ENCODE results near the gene PDIA6.

PDIA6 gene

DNA sequence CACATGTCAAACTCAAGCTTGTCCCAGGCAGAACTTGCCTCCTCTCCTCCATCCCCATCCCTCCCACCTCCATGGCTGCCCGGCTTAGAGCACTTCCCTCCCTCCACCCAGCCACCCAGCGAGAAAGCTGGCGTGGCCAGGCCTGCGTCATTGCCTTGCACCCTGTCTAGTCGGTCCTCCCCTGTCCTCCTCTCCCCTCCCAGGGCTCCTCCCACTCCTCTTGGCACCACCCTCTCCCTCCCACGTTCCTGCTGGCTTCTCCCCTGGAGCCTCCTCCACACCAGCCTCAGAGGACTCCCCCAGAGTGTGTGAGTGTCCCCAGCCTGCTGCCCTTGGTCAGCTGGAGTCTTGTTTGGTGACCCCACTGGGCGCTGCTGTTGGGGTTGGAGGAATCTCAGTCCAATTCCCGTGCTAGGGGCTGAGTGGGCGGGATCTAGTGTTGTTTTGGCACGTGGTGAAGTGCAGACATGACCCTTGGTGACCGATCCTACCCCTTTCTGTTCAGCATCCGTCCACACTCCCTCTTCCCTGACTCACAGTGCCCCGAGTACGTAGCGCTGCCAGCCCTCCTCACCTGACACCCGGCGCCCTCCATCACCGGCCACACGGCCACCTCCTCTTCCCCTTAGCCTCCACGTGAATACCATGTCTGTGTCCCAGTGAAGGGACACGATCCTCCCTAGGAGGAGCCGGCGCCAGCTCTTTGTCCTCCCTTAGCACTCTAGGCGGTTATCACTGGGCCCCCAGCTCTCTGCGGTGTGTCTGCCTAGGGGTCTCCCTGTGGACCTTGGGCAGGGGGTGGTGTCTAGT lies 49.7 kb downstream of the PDIA6 start:
- DNase-seq, result no peak

DNA sequence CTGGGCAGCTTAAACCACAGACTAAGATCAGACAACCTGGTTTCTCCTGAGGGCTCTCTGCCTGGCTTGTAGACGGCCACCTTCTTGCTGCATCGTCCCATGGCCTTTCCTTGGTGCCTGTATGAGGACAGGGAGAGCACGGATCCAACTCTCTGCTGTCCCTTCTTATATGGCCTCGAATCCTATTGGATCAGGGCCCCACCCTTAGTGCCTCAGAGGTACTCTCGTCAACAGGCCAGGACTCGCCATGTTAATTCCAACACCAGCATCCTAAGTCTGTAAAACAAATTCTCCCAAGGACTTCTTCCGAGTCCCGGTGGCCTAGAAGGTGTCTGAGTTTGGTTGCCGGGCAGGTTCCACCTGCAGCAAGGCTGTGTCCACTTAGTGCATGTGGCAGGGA lies 51.0 kb downstream of the PDIA6 start:
- DNase-seq, result no peak

DNA sequence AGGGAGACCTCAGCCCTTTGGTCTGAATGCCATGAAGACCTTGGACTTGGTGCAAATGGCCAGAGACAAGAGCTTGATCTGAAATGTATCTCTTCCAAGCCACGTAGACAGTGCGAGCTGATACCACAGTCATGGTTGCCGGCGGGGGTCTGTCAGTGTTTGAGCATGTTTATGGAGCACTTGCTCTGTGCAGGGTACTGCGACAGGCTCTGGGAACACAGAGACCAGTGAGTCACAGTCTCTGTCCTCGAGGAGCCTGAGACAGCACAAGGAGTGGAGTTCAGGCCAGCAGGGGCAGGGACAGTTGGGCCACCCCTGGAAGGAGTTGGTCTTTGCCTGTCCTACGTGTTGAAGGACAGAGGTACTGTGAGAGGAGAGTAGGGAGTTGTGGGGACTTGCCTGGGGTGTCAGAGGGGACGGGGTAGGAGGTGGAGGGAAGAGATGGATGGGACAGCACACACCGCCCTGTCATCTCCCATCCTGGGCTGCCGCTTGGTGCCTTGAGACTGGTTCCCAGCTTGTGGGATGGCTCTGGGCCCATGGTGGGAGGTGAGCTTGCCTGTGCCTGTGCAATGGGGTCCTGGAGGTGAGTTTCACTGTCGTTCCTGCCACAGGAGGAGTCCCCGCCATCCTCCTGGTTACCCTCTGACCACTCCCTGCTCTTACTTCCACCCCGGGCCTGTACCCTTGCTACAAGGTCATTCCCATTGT lies 51.6 kb downstream of the PDIA6 start:
- no peak for DNase-seq

DNA sequence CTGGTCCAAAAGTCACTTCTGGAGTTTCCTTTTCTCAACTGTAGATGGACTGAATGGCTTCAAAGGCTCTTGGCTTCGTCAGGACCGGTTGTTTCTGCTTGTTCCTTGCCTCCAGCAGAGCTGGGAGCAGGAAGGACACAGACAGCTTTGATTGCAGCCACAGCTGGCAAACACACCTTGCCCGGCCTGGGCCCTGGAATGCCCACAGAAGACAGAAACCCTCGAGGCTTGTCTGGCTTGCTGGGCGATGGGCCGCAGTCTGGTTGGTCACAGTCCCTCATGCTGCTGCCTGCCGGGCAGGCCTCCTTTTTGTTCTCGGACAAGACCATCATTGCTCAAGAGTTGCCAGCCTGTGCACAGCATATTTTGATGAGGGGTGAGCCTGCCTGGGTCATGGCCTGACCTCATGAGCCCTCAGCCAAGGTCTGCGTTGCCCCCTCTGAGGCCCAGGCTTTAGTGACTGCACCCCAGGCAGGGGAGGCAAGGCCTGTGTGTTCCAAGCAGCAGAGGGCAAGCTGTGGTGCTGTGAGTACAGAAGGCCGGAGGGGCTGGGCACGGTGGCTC lies 53.4 kb downstream of the PDIA6 start:
- no peak for DNase-seq

DNA sequence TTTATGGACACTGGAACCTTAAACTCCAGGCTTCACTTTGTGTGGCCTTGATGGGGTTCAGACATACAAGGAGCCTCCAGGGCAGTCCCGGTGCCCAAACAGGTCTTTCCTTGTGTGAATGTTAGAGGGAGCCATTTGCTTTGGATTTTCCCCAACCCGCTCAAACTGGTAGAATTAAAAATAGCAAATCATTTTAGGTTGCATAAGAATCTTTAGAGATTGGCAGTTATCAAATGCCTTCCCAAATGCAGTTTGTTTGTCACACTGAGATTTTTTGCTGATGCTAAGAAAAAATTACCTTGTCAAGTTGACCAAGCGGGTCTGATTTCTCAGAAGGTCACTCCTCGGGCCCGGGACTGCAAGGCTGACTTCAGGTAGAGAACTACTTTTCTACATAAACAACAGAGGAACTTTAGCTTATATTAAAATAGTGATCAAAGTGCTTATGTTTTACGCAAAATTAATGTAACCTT lies 54.7 kb downstream of the PDIA6 start:
- DNase-seq, result no peak

DNA sequence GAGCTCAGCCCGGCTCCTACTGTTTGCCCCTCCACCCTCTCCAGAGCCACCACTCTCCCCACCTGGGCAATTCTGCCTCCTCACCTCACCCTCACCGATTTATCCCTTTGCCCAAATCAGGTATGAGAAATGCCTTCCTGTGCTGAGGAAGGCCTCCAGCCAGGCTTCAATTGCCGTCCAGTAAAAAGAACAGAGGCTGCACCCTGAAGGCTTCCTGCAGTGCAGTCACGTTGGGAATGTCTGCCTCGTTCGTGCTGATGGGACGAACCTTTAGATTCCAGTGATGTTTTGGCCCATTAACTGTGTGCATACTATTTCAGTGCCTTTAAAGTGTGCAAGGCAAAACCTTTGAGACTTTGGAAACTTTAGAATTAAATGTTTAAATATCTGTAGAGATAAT lies 57.0 kb downstream of the PDIA6 start:
- DNase-seq, result no peak

DNA sequence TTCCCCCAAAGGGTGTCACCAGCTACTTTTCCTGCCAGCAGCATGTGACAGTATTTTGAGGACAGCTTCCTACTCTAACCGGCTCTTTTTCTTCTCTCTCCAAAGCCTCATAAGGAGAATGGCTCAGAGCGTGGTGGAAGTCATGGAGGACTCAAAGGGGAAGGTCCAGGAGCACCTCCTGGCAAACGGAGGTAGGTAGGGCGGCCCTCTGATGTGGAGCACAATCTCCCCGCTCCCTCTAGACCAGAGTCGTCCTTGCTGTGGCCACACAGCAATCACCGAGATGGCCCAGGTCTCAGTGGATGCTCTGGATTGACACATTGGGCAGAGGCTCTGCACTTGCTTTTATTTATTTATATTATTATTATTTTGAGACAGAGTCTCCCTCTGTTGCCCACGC lies 58.7 kb downstream of the PDIA6 start:
- DNase-seq, result no peak

DNA sequence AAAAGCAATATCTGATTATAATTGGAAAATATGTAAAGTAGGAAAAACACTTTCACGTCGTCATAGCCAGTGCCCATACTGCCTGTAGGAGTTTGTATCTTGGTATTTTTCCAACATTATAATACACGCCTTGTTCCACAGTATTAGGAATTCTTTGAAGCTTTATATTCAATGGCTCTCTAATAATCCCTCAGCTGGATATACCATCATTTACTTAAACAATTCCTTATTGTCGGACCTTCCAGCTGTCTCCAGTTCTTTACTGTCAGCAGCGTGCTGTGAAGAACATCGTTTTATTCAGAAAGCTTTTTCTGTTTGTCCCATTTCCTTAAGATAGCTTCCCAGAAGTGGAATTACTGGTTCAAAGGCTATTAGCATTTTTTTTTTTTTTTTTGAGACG lies 59.4 kb downstream of the PDIA6 start:
- no peak for DNase-seq

DNA sequence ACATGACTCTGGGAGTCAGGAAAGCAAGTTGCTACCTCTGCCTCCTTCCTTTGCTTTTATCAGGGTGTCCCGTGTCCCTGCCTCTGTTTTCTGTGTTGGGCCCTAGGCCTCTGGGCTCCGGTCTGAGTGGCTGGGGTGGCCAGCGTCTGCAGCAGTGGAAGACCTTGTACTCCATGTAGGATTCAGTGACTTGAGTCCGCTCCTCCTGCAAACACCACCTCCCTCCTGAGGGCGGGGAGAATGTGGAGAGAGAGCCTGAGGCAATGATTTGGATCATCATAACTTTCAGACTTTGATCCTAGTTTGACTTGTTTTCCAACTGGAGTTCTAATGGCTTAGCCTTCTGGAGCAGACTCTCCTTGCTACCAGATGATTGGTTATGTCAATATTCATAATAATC lies 60.3 kb downstream of the PDIA6 start:
- no peak for DNase-seq

DNA sequence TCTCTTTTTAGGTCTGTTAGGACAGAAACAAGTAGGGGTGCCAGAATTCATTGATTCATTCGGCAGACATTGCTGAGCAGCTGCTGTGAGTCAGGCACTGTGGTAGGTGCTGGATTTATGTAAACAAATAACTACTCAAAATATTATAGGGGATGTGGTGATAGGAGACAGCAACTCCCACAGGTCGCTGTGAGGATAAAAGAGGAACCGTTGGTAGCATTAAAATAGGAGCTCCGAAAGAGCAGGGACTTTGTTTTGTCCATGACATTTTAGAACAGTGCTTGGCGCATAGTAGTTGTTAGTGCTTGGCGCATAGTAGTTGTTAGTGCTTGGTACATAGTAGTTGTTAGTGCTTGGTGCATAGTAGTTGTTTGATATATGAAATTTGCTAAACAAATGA lies 62.0 kb downstream of the PDIA6 start:
- no peak for DNase-seq

DNA sequence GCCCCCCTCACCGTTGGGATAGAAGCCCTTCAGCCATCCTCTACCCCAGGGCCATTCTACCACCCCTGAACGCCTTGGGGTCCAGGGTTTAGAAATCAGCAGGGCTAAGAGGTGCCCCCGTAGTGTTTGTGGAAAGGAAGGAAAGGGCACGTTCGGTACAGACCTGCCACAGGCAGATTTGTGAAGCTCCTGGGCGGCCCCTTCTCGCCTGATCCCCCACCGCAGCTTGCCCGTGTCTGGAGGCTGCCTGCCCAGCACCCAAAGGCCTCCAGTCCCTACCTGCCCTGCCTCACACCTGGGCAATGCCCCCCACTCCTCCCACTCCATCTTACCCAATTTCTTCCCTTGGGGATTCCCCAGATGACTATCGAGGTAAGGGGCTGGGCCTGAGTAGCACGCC lies 69.9 kb downstream of the PDIA6 start:
- no peak for DNase-seq

DNA sequence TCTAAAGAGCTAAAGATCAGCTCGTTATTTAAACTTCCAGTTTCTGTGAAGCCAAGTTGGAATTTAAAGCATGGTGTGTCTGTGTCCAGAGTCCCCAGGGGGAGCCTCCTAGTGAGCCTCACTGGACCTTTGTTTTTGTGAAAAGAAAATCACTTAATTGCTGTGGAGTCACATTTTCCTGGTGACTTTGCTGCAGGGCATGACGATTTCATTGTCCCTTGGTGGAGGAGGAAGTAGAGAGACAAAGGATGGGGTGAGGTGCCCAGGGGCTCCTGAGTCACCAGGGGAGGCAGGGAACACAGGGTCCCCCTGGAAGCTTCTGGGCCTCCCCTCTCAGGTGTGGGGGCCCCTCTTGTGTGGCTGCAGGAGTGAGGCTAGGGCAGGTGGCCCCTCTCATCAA lies 71.4 kb downstream of the PDIA6 start:
- no peak for DNase-seq

DNA sequence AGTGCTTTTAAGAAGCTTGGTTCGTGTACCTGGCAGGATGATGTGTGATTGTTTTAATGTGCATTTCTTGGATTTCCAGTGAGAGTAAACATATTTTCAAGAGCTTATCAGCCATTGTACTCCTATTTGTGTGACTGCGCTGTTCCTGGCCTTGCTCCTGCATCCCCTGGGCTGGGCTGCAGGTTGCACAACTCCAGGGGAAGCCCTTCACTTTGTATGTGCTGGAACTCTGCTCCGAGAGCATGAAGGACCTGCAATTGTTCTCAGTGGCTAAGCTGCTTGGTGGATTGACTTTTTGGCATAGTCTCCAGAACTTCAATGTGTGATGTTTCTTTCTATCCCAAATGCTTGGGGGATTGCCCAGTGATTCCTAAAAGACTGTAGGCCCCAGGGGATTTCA lies 72.4 kb downstream of the PDIA6 start:
- DNase-seq, result no peak

DNA sequence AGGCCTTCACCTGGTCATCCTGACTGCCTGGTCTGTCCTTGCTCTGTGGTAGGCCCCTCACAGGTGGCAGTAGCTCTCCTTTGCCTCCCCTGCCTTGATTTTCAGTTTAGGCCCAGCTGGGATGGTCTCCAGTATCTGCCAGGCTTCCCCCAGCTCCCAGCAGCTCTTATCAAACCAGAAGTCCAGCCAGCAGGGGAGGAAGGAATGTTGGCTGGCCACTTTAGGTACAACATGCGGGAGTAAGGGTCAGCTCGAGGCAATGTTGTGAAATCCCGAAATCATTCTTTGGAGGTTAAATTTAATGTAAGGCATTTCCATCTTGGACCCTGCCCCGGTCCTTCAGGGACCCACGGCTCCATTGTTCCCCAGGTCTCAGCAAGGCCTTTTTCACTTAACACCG lies 74.4 kb downstream of the PDIA6 start:
- no peak for DNase-seq

DNA sequence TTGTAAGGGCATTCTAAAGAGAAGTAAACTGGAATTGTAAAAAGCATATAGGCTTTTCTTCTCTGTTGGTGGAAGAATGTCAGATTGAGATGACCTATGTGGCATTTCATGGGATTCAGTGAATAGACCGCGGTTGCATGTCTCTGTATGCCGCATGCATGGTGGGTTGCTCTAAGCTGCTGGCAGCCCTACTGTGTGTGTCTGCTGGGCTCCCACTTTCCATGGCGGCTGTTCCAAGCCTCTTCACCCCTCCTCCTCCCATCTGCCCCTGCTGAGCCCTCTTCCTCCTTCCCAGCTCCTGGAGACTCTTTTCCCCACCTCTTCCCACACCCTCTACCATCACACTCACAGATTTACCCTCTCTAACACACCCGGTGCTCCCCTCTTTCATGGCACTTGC lies 78.6 kb downstream of the PDIA6 start:
- no peak for DNase-seq

DNA sequence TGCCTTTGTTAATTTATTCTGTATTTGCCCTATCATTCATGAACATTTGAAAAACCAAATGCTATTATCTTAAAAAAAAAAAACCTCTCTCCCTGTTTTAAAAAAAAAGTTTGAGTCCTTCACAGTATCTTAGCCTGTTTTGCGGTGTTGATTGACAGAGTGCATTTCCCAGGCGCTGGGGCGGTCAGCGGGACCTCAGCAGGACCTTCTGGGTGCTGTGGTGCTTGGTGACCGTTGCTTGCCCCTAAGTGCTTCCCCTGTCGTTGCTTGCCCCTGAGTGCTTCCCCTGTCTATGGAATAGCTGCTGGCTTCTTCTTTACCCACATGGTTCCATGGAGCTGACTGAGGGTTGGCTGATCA lies 79.0 kb downstream of the PDIA6 start:
- no peak for DNase-seq

All from C1 segment of cervical spinal cord (tissue), 14 donors.